Measurements from ENCODE around the gene FLVCR1.
"Not testable (repeated sequence)": the region's sequence is repeated elsewhere in the genome, so short reads cannot be mapped to it uniquely, and the experiment has no call there.

Gene FLVCR1

GRCh38 chr1:212857992-212858460, at the start of gene FLVCR1:
Gene FLVCR1, plus strand, starts transcription at chr1:212858275. Its CDS starts 178 bp downstream, at chr1:212858453.
- Mint-ChIP-seq H3K27ac (peak within 1 kb of the TSS; percentile 97), H3K36me3 (ENCODE audit: low read depth) (peaks cover 11% of the 10 kb centered on the region), H3K27me3 (no peaks in the 10 kb centered on the region), H3K4me3 (no peak within 1 kb of the TSS), H3K4me1 (peaks cover 24% of the 10 kb centered on the region), H3K9me3 (no peaks in the 10 kb centered on the region)
- DNase-seq (peak; percentile 95), ATAC-seq (peak; percentile 98)

GRCh38 chr1:212814537-212815334, 43.3 kb upstream of the FLVCR1 start:
- H3K4me1 Mint-ChIP-seq = peaks cover 3% of the 10 kb centered on the region
- no peak overlapping the region for H3K27ac Mint-ChIP-seq
- H3K9me3 Mint-ChIP-seq = no peaks in the 10 kb centered on the region
- no peak overlapping the region for H3K4me3 Mint-ChIP-seq
- ATAC-seq = no peak
- peaks cover 5% of the 10 kb centered on the region for H3K36me3 Mint-ChIP-seq (ENCODE audit: low read depth)
- H3K27me3 Mint-ChIP-seq = no peaks in the 10 kb centered on the region
- no peak for DNase-seq

- Mint-ChIP-seq H3K27me3 (no peaks in the 10 kb centered on the region), H3K27ac (no peak overlapping the region), H3K9me3 (no peaks in the 10 kb centered on the region), H3K36me3 (ENCODE audit: low read depth) (peaks cover 5% of the 10 kb centered on the region), H3K4me3 (no peak overlapping the region), H3K4me1 (peaks cover 6% of the 10 kb centered on the region)
- no peak for ATAC-seq
- no peak for DNase-seq
Measured at GRCh38 chr1:212816567-212817278, 41.4 kb upstream of the FLVCR1 start.

GRCh38 chr1:212819726-212820125, 38.3 kb upstream of the FLVCR1 start:
- peaks cover 3% of the 10 kb centered on the region for H3K9me3 Mint-ChIP-seq
- DNase-seq = no peak
- peak overlapping the region; percentile 32 for H3K27ac Mint-ChIP-seq
- H3K4me3 Mint-ChIP-seq = peak overlapping the region; percentile 18
- peaks cover 6% of the 10 kb centered on the region for H3K4me1 Mint-ChIP-seq
- H3K36me3 Mint-ChIP-seq (ENCODE audit: low read depth) = peaks cover 8% of the 10 kb centered on the region
- H3K27me3 Mint-ChIP-seq = no peaks in the 10 kb centered on the region
- peak; percentile 72 for ATAC-seq

GRCh38 chr1:212820969-212821368, 37.1 kb upstream of the FLVCR1 start:
- peaks cover 11% of the 10 kb centered on the region for H3K9me3 Mint-ChIP-seq
- H3K27me3 Mint-ChIP-seq = no peaks in the 10 kb centered on the region
- no peak overlapping the region for H3K4me3 Mint-ChIP-seq
- DNase-seq (no peak), ATAC-seq (no peak)
- peaks cover 6% of the 10 kb centered on the region for H3K4me1 Mint-ChIP-seq
- H3K27ac Mint-ChIP-seq = no peak overlapping the region
- H3K36me3 Mint-ChIP-seq (ENCODE audit: low read depth) = peaks cover 7% of the 10 kb centered on the region

GRCh38 chr1:212822956-212823355, 35.1 kb upstream of the FLVCR1 start:
- Mint-ChIP-seq H3K4me1 (peaks cover 6% of the 10 kb centered on the region), H3K27me3 (peaks cover 2% of the 10 kb centered on the region), H3K27ac (no peak overlapping the region), H3K4me3 (no peak overlapping the region), H3K36me3 (ENCODE audit: low read depth) (peaks cover 10% of the 10 kb centered on the region), H3K9me3 (peaks cover 15% of the 10 kb centered on the region)
- no peak for DNase-seq
- ATAC-seq = no peak

- peaks cover 10% of the 10 kb centered on the region for H3K36me3 Mint-ChIP-seq (ENCODE audit: low read depth)
- H3K4me1 Mint-ChIP-seq = peaks cover 6% of the 10 kb centered on the region
- DNase-seq = no peak
- no peak overlapping the region for H3K4me3 Mint-ChIP-seq
- peaks cover 15% of the 10 kb centered on the region for H3K9me3 Mint-ChIP-seq
- H3K27ac Mint-ChIP-seq = no peak overlapping the region
- no peak for ATAC-seq
- peaks cover 2% of the 10 kb centered on the region for H3K27me3 Mint-ChIP-seq
Measured at GRCh38 chr1:212824201-212824600, 33.9 kb upstream of the FLVCR1 start.

GRCh38 chr1:212825798-212826452, 32.1 kb upstream of the FLVCR1 start:
- ATAC-seq (no peak), DNase-seq (no peak)
- H3K36me3 Mint-ChIP-seq (ENCODE audit: low read depth) = peaks cover 10% of the 10 kb centered on the region
- peaks cover 15% of the 10 kb centered on the region for H3K9me3 Mint-ChIP-seq
- H3K4me3 Mint-ChIP-seq = no peak overlapping the region
- H3K27ac Mint-ChIP-seq = no peak overlapping the region
- peaks cover 2% of the 10 kb centered on the region for H3K27me3 Mint-ChIP-seq
- H3K4me1 Mint-ChIP-seq = no peaks in the 10 kb centered on the region

- H3K9me3 Mint-ChIP-seq = peaks cover 15% of the 10 kb centered on the region
- H3K27me3 Mint-ChIP-seq = peaks cover 5% of the 10 kb centered on the region
- no peak overlapping the region for H3K27ac Mint-ChIP-seq
- ATAC-seq = no peak
- no peak for DNase-seq
- H3K4me1 Mint-ChIP-seq = peaks cover 2% of the 10 kb centered on the region
- H3K4me3 Mint-ChIP-seq = no peak overlapping the region
- H3K36me3 Mint-ChIP-seq (ENCODE audit: low read depth) = peaks cover 10% of the 10 kb centered on the region
Measured at GRCh38 chr1:212827171-212827776, 30.8 kb upstream of the FLVCR1 start.

GRCh38 chr1:212827831-212828278, 30.2 kb upstream of the FLVCR1 start:
- H3K27me3 Mint-ChIP-seq = peaks cover 5% of the 10 kb centered on the region
- DNase-seq (no peak), ATAC-seq (no peak)
- peaks cover 2% of the 10 kb centered on the region for H3K4me1 Mint-ChIP-seq
- no peak overlapping the region for H3K4me3 Mint-ChIP-seq
- no peak overlapping the region for H3K27ac Mint-ChIP-seq
- peaks cover 10% of the 10 kb centered on the region for H3K36me3 Mint-ChIP-seq (ENCODE audit: low read depth)
- H3K9me3 Mint-ChIP-seq = peaks cover 15% of the 10 kb centered on the region

- Mint-ChIP-seq H3K4me3 (no peak overlapping the region), H3K36me3 (ENCODE audit: low read depth) (peaks cover 10% of the 10 kb centered on the region), H3K27ac (no peak overlapping the region), H3K4me1 (peaks cover 2% of the 10 kb centered on the region), H3K27me3 (peaks cover 5% of the 10 kb centered on the region), H3K9me3 (peaks cover 15% of the 10 kb centered on the region)
- no peak for ATAC-seq
- no peak for DNase-seq
Measured at GRCh38 chr1:212828395-212828794, 29.7 kb upstream of the FLVCR1 start.

- H3K4me3 Mint-ChIP-seq; H3K9me3 Mint-ChIP-seq; H3K27me3 Mint-ChIP-seq; DNase-seq; H3K4me1 Mint-ChIP-seq; ATAC-seq; H3K27ac Mint-ChIP-seq; H3K36me3 Mint-ChIP-seq (ENCODE audit: low read depth): not testable (repeated sequence)
Measured at GRCh38 chr1:212833211-212834207, 24.6 kb upstream of the FLVCR1 start.

- H3K27me3 Mint-ChIP-seq = no peaks in the 10 kb centered on the region
- H3K4me1 Mint-ChIP-seq = peaks cover 4% of the 10 kb centered on the region
- no peak overlapping the region for H3K4me3 Mint-ChIP-seq
- no peak for DNase-seq
- H3K36me3 Mint-ChIP-seq (ENCODE audit: low read depth) = no peaks in the 10 kb centered on the region
- no peak for ATAC-seq
- no peak overlapping the region for H3K27ac Mint-ChIP-seq
- no peaks in the 10 kb centered on the region for H3K9me3 Mint-ChIP-seq
Measured at GRCh38 chr1:212838145-212838544, 19.9 kb upstream of the FLVCR1 start.
